Measurements from ENCODE around the gene GNG7. TPM values are rescaled to one million over a fixed set of nuclear protein-coding genes. Genes with fewer than 3 reads are reported as not detected.
"Not testable (repeated sequence)": the region's sequence is repeated elsewhere in the genome, so short reads cannot be mapped to it uniquely, and the experiment has no call there.

The GNG7 gene
- total and polyA plus RNA-seq, 2 donors (not counting 3 experiments of a cell fraction or from before 2014, with no cell fraction given) = 0.29 to 0.84 TPM

- no peak overlapping the region for H3K9ac ChIP-seq (replicated peaks; ENCODE audit: extremely low read depth, insufficient read depth, low read length)
- no TSS peak for BruUV-seq (replicated peaks)
- no peaks in the 10 kb centered on the region for H3K27me3 ChIP-seq (ENCODE audit: control insufficient read depth in 2 of 2, insufficient read depth in 2 of 2, low read length in 2 of 2)
- H3K4me1 ChIP-seq (ENCODE audit: control insufficient read depth, extremely low read depth, insufficient read depth, low read length) = peaks cover 31% of the 10 kb centered on the region
- no peak for TF ChIP-seq GATA2 (IDR thresholded peaks at IDR 0.05; ENCODE audit: insufficient read depth, insufficient read length, low read depth, low read length)
- no peak for TF ChIP-seq FOS (IDR thresholded peaks at IDR 0.05; ENCODE audit: borderline replicate concordance, insufficient read depth, low read length)
- TF ChIP-seq EZH2 (IDR thresholded peaks at IDR 0.05; ENCODE audit: borderline replicate concordance, low read depth, low read length, severe bottlenecking) = no peak
- no peak for TF ChIP-seq CTCF (IDR thresholded peaks at IDR 0.05; ENCODE audit: extremely low read depth in 1 of 2, insufficient read depth in 1 of 2, low read depth in 1 of 2, low read length in 2 of 2)
- TF ChIP-seq JUN (IDR thresholded peaks at IDR 0.05; ENCODE audit: borderline replicate concordance, insufficient read depth, insufficient read length, low read depth) = no peak
- TF ChIP-seq POLR2A (IDR thresholded peaks at IDR 0.05; ENCODE audit: low read depth, low read length) = no peak
- no peak for TF ChIP-seq MAX (IDR thresholded peaks at IDR 0.05; ENCODE audit: insufficient read depth, insufficient read length)
- no peak for TF ChIP-seq POLR2AphosphoS5 (IDR thresholded peaks at IDR 0.05; ENCODE audit: insufficient read depth, low read depth, low read length)
- no peak for TF ChIP-seq MYC (IDR thresholded peaks at IDR 0.05; ENCODE audit: low read depth, low read length)
- H3K4me3 ChIP-seq (replicated peaks in 1 of 3; ENCODE audit: insufficient read depth in 1 of 3, low read depth in 1 of 3, low read length in 3 of 3) = no peak overlapping the region
- H3K36me3 ChIP-seq (ENCODE audit: control insufficient read depth in 2 of 2, extremely low read depth in 1 of 2, insufficient read depth in 2 of 2, low read length in 2 of 2) = no peaks in the 10 kb centered on the region
- H2AFZ ChIP-seq (ENCODE audit: low read depth, low read length) = no peak overlapping the region
- no peaks in the 10 kb centered on the region for H3K79me2 ChIP-seq (ENCODE audit: control insufficient read depth, insufficient read depth, low read length)
- no peaks in the 10 kb centered on the region for H4K20me1 ChIP-seq (replicated peaks; ENCODE audit: control insufficient read depth, extremely low read depth, insufficient read depth, low read length)
- no peak overlapping the region for H3K27ac ChIP-seq (ENCODE audit: insufficient read depth, low read depth, low read length)
- dilution Hi-C loops (cut with MboI; ENCODE audit: extremely low pct_ligation_motif_present, low sequenced_read_pairs) = no loop called here
- ChIA-PET POLR2A (no interaction called here), CTCF (interaction anchor here (0.6 to 1.4 kb wide), 3 partner anchors 10 to 24 kb away, joined by 3 to 8 read pairs (median 3); no protein-coding TSS in a partner anchor)
- FAIRE-seq (no peak), DNase-seq (ENCODE audit: low read depth, low spot score) (no peak)
- H3K4me2 ChIP-seq (ENCODE audit: insufficient read depth, low read length) = no peak overlapping the region
- H3K9me1 ChIP-seq (replicated peaks; ENCODE audit: control insufficient read depth, extremely low read depth, insufficient read depth, low read length) = no peaks in the 10 kb centered on the region
- intact Hi-C loops (cut with micrococcal nuclease) = no loop called here
- peaks cover 2% of the 10 kb centered on the region for H3K9me3 ChIP-seq (replicated peaks; ENCODE audit: control insufficient read depth, insufficient read depth, low read length)
These were observed 78.7 kb downstream of the GNG7 start for GRCh38 chr19:2623798-2624197.

- CTCF ChIA-PET = interaction anchor here (0.7 to 10.0 kb wide), 3 partner anchors 11 to 82 kb away, joined by 3 to 171 read pairs (median 3); no protein-coding TSS in a partner anchor
- BruUV-seq (replicated peaks); H3K4me2 ChIP-seq (ENCODE audit: insufficient read depth, low read length): not testable (repeated sequence)
These were observed 80.0 kb downstream of the GNG7 start for GRCh38 chr19:2622371-2622961.

More at GRCh38 chr19:2622371-2622961, 80.0 kb downstream of the GNG7 start:
- H3K9me1 ChIP-seq (replicated peaks; ENCODE audit: control insufficient read depth, extremely low read depth, insufficient read depth, low read length); FAIRE-seq; H4K20me1 ChIP-seq (replicated peaks; ENCODE audit: control insufficient read depth, extremely low read depth, insufficient read depth, low read length); H3K27me3 ChIP-seq (ENCODE audit: control insufficient read depth in 2 of 2, insufficient read depth in 2 of 2, low read length in 2 of 2); H2AFZ ChIP-seq (ENCODE audit: low read depth, low read length); H3K9me3 ChIP-seq (replicated peaks; ENCODE audit: control insufficient read depth, insufficient read depth, low read length); intact Hi-C loops (cut with micrococcal nuclease); H3K4me3 ChIP-seq (replicated peaks in 1 of 3; ENCODE audit: insufficient read depth in 1 of 3, low read depth in 1 of 3, low read length in 3 of 3); H3K27ac ChIP-seq (ENCODE audit: insufficient read depth, low read depth, low read length); POLR2A ChIA-PET; H3K36me3 ChIP-seq (ENCODE audit: control insufficient read depth in 2 of 2, extremely low read depth in 1 of 2, insufficient read depth in 2 of 2, low read length in 2 of 2); dilution Hi-C loops (cut with MboI; ENCODE audit: extremely low pct_ligation_motif_present, low sequenced_read_pairs); H3K79me2 ChIP-seq (ENCODE audit: control insufficient read depth, insufficient read depth, low read length); DNase-seq (ENCODE audit: low read depth, low spot score); H3K9ac ChIP-seq (replicated peaks; ENCODE audit: extremely low read depth, insufficient read depth, low read length): not testable (repeated sequence)
- peaks cover 31% of the 10 kb centered on the region for H3K4me1 ChIP-seq (ENCODE audit: control insufficient read depth, extremely low read depth, insufficient read depth, low read length)

All from endothelial cell of umbilical vein (primary cell).